ENCODE data around the gene C1QTNF7. TPM values are rescaled to one million over a fixed set of nuclear protein-coding genes. Genes with fewer than 3 reads are reported as not detected.

Gene C1QTNF7
- total and polyA plus RNA-seq, 2 of the 13 experiments (the other 11 are each of a cell fraction or from before 2014, with no cell fraction given): not detected

DNA sequence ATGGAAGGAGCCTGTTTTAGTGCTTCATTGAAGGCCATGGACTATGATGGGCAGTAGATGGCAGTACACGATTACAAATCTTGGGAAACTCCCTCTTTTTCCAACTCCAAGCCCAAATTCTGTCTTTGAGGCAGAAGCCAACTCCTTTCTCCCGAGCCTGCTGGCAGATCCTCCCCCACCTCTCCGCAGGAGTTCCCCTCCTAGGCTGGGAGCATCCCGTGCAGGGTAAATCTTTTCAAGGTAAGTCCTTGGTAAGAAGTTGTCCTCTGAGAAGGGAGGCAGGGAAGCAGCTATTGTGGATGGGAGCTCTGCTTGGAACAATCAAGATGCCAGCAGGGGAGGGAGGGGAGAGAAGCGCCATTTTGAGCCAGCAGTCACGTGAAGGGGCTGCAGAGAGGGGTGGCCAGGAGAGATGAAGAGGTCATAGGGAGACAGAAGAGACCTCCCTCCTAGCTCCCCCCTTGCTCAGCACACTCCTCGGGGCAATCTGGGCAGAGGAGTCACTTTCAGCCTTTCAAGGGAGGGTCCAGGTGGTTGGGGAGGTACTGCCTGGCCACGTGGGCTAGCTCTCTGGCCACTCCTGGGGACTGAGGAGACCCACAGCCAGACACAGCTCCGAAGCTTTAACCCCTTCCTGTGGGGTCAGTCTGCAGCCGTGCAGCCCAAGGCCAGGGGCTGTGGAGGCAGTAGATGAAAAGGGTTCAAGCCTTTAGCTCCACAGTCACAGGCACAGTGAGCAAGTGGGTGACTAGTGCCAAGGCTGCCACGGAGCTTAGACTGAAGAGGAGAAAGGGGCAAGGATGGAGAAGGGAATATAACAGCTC is 51.5 kb downstream of the C1QTNF7 start (continued):
- TF ChIP-seq, protein P1, sequence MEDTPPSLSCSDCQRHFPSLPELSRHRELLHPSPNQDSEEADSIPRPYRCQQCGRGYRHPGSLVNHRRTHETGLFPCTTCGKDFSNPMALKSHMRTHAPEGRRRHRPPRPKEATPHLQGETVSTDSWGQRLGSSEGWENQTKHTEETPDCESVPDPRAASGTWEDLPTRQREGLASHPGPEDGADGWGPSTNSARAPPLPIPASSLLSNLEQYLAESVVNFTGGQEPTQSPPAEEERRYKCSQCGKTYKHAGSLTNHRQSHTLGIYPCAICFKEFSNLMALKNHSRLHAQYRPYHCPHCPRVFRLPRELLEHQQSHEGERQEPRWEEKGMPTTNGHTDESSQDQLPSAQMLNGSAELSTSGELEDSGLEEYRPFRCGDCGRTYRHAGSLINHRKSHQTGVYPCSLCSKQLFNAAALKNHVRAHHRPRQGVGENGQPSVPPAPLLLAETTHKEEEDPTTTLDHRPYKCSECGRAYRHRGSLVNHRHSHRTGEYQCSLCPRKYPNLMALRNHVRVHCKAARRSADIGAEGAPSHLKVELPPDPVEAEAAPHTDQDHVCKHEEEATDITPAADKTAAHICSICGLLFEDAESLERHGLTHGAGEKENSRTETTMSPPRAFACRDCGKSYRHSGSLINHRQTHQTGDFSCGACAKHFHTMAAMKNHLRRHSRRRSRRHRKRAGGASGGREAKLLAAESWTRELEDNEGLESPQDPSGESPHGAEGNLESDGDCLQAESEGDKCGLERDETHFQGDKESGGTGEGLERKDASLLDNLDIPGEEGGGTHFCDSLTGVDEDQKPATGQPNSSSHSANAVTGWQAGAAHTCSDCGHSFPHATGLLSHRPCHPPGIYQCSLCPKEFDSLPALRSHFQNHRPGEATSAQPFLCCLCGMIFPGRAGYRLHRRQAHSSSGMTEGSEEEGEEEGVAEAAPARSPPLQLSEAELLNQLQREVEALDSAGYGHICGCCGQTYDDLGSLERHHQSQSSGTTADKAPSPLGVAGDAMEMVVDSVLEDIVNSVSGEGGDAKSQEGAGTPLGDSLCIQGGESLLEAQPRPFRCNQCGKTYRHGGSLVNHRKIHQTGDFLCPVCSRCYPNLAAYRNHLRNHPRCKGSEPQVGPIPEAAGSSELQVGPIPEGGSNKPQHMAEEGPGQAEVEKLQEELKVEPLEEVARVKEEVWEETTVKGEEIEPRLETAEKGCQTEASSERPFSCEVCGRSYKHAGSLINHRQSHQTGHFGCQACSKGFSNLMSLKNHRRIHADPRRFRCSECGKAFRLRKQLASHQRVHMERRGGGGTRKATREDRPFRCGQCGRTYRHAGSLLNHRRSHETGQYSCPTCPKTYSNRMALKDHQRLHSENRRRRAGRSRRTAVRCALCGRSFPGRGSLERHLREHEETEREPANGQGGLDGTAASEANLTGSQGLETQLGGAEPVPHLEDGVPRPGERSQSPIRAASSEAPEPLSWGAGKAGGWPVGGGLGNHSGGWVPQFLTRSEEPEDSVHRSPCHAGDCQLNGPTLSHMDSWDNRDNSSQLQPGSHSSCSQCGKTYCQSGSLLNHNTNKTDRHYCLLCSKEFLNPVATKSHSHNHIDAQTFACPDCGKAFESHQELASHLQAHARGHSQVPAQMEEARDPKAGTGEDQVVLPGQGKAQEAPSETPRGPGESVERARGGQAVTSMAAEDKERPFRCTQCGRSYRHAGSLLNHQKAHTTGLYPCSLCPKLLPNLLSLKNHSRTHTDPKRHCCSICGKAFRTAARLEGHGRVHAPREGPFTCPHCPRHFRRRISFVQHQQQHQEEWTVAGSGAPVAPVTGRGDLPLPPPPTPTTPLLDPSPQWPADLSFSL (CRISPR knock-in tag; IDR thresholded peaks at IDR 0.05): no peak
- no peak for TF ChIP-seq SMAD9 (CRISPR knock-in tag; IDR thresholded peaks at IDR 0.05)
- no peak for TF ChIP-seq IKZF1 (IDR thresholded peaks at IDR 0.05)
- TF ChIP-seq ELF1 (CRISPR knock-in tag; IDR thresholded peaks at IDR 0.05): no peak
- TF ChIP-seq EEA1 (CRISPR knock-in tag; IDR thresholded peaks at IDR 0.05; ENCODE audit: borderline replicate concordance): no peak
- TF ChIP-seq, protein P2, sequence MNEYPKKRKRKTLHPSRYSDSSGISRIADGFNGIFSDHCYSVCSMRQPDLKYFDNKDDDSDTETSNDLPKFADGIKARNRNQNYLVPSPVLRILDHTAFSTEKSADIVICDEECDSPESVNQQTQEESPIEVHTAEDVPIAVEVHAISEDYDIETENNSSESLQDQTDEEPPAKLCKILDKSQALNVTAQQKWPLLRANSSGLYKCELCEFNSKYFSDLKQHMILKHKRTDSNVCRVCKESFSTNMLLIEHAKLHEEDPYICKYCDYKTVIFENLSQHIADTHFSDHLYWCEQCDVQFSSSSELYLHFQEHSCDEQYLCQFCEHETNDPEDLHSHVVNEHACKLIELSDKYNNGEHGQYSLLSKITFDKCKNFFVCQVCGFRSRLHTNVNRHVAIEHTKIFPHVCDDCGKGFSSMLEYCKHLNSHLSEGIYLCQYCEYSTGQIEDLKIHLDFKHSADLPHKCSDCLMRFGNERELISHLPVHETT (CRISPR knock-in tag; conservative IDR thresholded peaks at IDR 0.05): no peak
- no peak for TF ChIP-seq ZSCAN12 (CRISPR knock-in tag; IDR thresholded peaks at IDR 0.05)
- no peak; the same call in 1 of the 2 replicates for TF ChIP-seq ZNF737 (CRISPR knock-in tag; IDR thresholded peaks at IDR 0.05; ENCODE audit: borderline replicate concordance)
- no peak for TF ChIP-seq ZNF598 (CRISPR knock-in tag; IDR thresholded peaks at IDR 0.05; ENCODE audit: borderline replicate concordance)
- TF ChIP-seq, protein P3, sequence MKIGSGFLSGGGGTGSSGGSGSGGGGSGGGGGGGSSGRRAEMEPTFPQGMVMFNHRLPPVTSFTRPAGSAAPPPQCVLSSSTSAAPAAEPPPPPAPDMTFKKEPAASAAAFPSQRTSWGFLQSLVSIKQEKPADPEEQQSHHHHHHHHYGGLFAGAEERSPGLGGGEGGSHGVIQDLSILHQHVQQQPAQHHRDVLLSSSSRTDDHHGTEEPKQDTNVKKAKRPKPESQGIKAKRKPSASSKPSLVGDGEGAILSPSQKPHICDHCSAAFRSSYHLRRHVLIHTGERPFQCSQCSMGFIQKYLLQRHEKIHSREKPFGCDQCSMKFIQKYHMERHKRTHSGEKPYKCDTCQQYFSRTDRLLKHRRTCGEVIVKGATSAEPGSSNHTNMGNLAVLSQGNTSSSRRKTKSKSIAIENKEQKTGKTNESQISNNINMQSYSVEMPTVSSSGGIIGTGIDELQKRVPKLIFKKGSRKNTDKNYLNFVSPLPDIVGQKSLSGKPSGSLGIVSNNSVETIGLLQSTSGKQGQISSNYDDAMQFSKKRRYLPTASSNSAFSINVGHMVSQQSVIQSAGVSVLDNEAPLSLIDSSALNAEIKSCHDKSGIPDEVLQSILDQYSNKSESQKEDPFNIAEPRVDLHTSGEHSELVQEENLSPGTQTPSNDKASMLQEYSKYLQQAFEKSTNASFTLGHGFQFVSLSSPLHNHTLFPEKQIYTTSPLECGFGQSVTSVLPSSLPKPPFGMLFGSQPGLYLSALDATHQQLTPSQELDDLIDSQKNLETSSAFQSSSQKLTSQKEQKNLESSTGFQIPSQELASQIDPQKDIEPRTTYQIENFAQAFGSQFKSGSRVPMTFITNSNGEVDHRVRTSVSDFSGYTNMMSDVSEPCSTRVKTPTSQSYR (CRISPR knock-in tag; IDR thresholded peaks at IDR 0.05; ENCODE audit: borderline replicate concordance): peak; percentile 33; the same call in 1 of the 2 replicates
- no peak for TF ChIP-seq DPF2 (CRISPR knock-in tag; IDR thresholded peaks at IDR 0.05; ENCODE audit: borderline replicate concordance, low read depth)
- no peak for TF ChIP-seq ZNF343 (CRISPR knock-in tag; IDR thresholded peaks at IDR 0.05)
- TF ChIP-seq ZKSCAN5 (CRISPR knock-in tag; IDR thresholded peaks at IDR 0.05): no peak
- peak; percentile 53 for TF ChIP-seq TAF1 (CRISPR knock-in tag; IDR thresholded peaks at IDR 0.05)
- no peak for TF ChIP-seq TEAD3 (CRISPR knock-in tag; optimal IDR thresholded peaks at IDR 0.05; ENCODE audit: borderline replicate concordance)
- TF ChIP-seq ZNF75D (CRISPR knock-in tag; IDR thresholded peaks at IDR 0.05; ENCODE audit: borderline replicate concordance): no peak
